Measurements from ENCODE around the gene SGMS1. TPM values are rescaled to one million over a fixed set of nuclear protein-coding genes. Genes with fewer than 3 reads are reported as not detected.

SGMS1 gene
- total RNA-seq, 1 experiment from 2014 or later: 20.4 TPM

GRCh38 chr10:50512743-50513416 is 110.9 kb downstream of the SGMS1 start:
- H2BK20ac ChIP-seq (ENCODE audit: low read depth, low read length, poor library complexity, severe bottlenecking): no peak overlapping the region
- no peak overlapping the region for H4K8ac ChIP-seq (replicated peaks; ENCODE audit: insufficient read length, low read depth, low read length)
- H4K5ac ChIP-seq (ENCODE audit: insufficient read length, low read depth, low read length): no peak overlapping the region
- no peak overlapping the region for H3K9ac ChIP-seq (ENCODE audit: extremely low read depth, insufficient read length, low read length)
- no peaks in the 10 kb centered on the region for H3K23me2 ChIP-seq (ENCODE audit: insufficient read length, low read depth, low read length, poor library complexity, severe bottlenecking)
- Mint-ChIP-seq H3K27me3 (ENCODE audit: low read depth) (no peaks in the 10 kb centered on the region), H3K4me1 (peaks cover 6 to 8% of the 10 kb centered on the region in 2 experiments), H3K4me3 (no peak overlapping the region), H3K36me3 (ENCODE audit: insufficient read depth in 1 of 3, low read depth in 3 of 3) (no peaks in the 10 kb centered on the region), H3K9me3 (no peaks in the 10 kb centered on the region), H3K27ac (no peak overlapping the region)
- no peak overlapping the region for H3T11ph ChIP-seq (ENCODE audit: low read length)
- no peaks in the 10 kb centered on the region for H3K9me3 ChIP-seq (ENCODE audit: control insufficient read depth, low read depth, low read length)
- no peak overlapping the region for H2BK5ac ChIP-seq (ENCODE audit: insufficient read length, low read length)
- no peak overlapping the region for H3K4me2 ChIP-seq (ENCODE audit: insufficient read depth, insufficient read length, low read length)
- H3K79me2 ChIP-seq (ENCODE audit: insufficient read depth, low read length): no peaks in the 10 kb centered on the region
- TF ChIP-seq, protein P1, sequence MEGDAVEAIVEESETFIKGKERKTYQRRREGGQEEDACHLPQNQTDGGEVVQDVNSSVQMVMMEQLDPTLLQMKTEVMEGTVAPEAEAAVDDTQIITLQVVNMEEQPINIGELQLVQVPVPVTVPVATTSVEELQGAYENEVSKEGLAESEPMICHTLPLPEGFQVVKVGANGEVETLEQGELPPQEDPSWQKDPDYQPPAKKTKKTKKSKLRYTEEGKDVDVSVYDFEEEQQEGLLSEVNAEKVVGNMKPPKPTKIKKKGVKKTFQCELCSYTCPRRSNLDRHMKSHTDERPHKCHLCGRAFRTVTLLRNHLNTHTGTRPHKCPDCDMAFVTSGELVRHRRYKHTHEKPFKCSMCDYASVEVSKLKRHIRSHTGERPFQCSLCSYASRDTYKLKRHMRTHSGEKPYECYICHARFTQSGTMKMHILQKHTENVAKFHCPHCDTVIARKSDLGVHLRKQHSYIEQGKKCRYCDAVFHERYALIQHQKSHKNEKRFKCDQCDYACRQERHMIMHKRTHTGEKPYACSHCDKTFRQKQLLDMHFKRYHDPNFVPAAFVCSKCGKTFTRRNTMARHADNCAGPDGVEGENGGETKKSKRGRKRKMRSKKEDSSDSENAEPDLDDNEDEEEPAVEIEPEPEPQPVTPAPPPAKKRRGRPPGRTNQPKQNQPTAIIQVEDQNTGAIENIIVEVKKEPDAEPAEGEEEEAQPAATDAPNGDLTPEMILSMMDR (conservative IDR thresholded peaks at IDR 0.05): no peak
- no peak overlapping the region for H2AK5ac ChIP-seq (ENCODE audit: insufficient read length, low read length)
- no CpG with 5 or more reads among the region's 3 CpGs for WGBS (ENCODE audit: extremely low coverage, insufficient read length, low lambda C conversion rate)
- no peak overlapping the region for H3K14ac ChIP-seq (ENCODE audit: insufficient read depth, low read length)
- no peak overlapping the region for H3K18ac ChIP-seq (ENCODE audit: insufficient read length, low read depth, low read length)
- no peaks in the 10 kb centered on the region for H3K4me1 ChIP-seq (ENCODE audit: insufficient read depth, low read length)
- DNase-seq: no peak
- H4K20me1 ChIP-seq (ENCODE audit: control insufficient read depth, insufficient read depth, insufficient read length): no peaks in the 10 kb centered on the region
- H3K23ac ChIP-seq (ENCODE audit: insufficient read length, low read depth, low read length): no peak overlapping the region
- H2AFZ ChIP-seq (ENCODE audit: low read length): no peak overlapping the region
- H3K79me1 ChIP-seq (ENCODE audit: insufficient read depth, low read depth, low read length, poor library complexity, severe bottlenecking): no peaks in the 10 kb centered on the region
- H3K27ac ChIP-seq (ENCODE audit: insufficient read length, low read depth, low read length): no peak overlapping the region
- no peak overlapping the region for H4K91ac ChIP-seq (ENCODE audit: insufficient read length, low read depth, low read length)
- no peak overlapping the region for H3K4ac ChIP-seq (ENCODE audit: low read depth, low read length)
- H3K27me3 ChIP-seq (ENCODE audit: insufficient read depth, low read length): no peaks in the 10 kb centered on the region
- H2BK120ac ChIP-seq (ENCODE audit: low read depth, low read length, poor library complexity, severe bottlenecking): no peak overlapping the region
- H2BK15ac ChIP-seq (ENCODE audit: low read depth, low read length): no peak overlapping the region
- H3K56ac ChIP-seq (ENCODE audit: insufficient read length, low read depth, low read length): no peak overlapping the region
- no peak overlapping the region for H2BK12ac ChIP-seq (ENCODE audit: insufficient read length, low read depth, low read length)
